ENCODE results near the gene SRMS.

The SRMS gene

DNA sequence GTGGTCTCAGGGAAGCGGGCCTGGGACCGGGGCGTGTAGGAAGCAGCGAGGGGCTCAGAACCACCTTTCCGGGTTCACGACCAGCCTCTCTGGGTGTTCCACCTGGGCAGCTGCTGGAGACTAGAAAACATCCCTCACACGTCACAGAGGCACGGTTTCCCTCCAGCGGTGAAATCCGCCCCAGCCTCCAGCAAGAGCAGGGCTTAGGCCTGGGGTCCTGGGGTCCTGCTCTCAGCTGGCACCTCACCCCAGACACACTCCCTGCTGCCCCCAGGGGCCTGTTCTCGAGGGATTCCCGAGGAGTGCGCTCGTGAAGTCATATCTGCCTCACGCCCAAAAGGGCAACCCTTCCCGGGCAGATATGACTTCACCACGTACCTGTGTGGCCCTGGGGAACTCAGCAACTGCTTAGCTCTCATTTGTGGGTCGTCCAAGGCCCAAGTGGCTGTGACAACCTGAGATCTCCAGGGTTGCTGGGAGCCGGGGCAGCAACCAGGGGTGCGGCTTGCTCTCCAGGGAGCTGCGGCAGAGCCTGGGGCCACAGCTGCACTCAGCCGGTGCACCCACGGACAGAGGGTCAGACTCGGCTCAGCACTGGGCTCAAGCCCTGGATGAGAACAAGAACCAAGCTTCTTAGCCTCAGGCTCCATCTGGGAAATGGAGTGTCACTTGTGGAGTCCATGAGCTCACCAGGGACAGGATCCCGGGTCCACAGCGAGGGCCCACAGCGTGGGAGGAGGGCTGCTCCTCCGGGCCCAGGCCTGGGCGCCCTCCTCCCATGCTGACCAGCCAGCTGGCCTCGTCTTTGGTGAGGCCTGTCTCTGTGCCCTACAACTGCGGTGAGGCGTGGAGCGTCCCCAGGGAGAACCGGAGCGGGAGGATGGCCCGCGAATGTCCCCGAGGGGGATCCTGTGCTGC, 7.1 kb upstream of the SRMS start:
- Histone ChIP-seq H3K9me2 (replicated peaks; ENCODE audit: insufficient read depth, low read length) (no peaks in the 10 kb centered on the region), H3K4me2 (ENCODE audit: low read depth, low read length) (no peak overlapping the region), H3F3A (ENCODE audit: insufficient read depth, low read length) (no peaks in the 10 kb centered on the region), H3K36me3 (replicated peaks; ENCODE audit: insufficient read depth, low read length) (no peaks in the 10 kb centered on the region), H3K4me3 (ENCODE audit: low read length) (no peak overlapping the region), H4K20me1 (ENCODE audit: insufficient read depth, low read length) (no peaks in the 10 kb centered on the region), H3K4me1 (ENCODE audit: low read length) (no peaks in the 10 kb centered on the region), H3K27ac (ENCODE audit: low read length) (no peak overlapping the region), H3K27me3 (replicated peaks; ENCODE audit: insufficient read depth, low read length) (peaks cover 67% of the 10 kb centered on the region), H2AFZ (ENCODE audit: low read length) (no peak overlapping the region), H3K9me3 (replicated peaks; ENCODE audit: insufficient read depth, low read length) (no peaks in the 10 kb centered on the region), H3K9ac (ENCODE audit: low read length) (no peak overlapping the region), H3K79me2 (ENCODE audit: low read length) (no peaks in the 10 kb centered on the region)
- TF ChIP-seq EZH2phosphoT487 (IDR thresholded peaks at IDR 0.05; ENCODE audit: low read length): no peak
- no peak for TF ChIP-seq EZH2 (optimal IDR thresholded peaks at IDR 0.05; ENCODE audit: low read depth, low read length)
- TF ChIP-seq, protein P1, sequence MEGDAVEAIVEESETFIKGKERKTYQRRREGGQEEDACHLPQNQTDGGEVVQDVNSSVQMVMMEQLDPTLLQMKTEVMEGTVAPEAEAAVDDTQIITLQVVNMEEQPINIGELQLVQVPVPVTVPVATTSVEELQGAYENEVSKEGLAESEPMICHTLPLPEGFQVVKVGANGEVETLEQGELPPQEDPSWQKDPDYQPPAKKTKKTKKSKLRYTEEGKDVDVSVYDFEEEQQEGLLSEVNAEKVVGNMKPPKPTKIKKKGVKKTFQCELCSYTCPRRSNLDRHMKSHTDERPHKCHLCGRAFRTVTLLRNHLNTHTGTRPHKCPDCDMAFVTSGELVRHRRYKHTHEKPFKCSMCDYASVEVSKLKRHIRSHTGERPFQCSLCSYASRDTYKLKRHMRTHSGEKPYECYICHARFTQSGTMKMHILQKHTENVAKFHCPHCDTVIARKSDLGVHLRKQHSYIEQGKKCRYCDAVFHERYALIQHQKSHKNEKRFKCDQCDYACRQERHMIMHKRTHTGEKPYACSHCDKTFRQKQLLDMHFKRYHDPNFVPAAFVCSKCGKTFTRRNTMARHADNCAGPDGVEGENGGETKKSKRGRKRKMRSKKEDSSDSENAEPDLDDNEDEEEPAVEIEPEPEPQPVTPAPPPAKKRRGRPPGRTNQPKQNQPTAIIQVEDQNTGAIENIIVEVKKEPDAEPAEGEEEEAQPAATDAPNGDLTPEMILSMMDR (IDR thresholded peaks at IDR 0.05; ENCODE audit: low read length): no peak
- DNase-seq: no peak

DNA sequence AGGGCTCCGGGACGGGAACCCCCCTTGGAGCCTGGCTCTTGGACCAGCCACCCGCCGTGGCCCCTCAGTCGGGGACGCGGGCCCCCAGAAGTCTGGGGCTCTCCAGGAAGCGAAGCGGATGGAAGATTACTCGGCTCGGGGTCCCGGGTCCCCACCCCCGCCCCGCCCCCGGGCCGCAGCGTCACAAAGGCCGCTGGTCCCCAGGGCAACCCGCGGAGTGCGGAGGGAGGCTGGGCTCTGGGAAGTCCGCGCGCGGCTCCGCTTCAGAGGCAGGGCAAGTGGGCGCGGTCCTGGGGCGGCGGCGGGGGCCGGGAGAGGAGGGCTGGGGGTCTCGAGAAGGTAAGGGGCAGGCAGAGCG, 6.4 kb upstream of the SRMS start, which contains the start of gene FNDC11:
FNDC11 (plus strand) TSS at position 227 of the 358 bp plus-strand sequence. CDS start 1,505 bp downstream, outside the sequence.
- Histone ChIP-seq H3K9me3 (replicated peaks; ENCODE audit: insufficient read depth, low read length) (no peaks in the 10 kb centered on the region), H4K20me1 (ENCODE audit: insufficient read depth, low read length) (no peaks in the 10 kb centered on the region), H3K4me1 (ENCODE audit: low read length) (no peaks in the 10 kb centered on the region), H3K27me3 (replicated peaks; ENCODE audit: insufficient read depth, low read length) (peaks cover 72% of the 10 kb centered on the region), H3K27ac (ENCODE audit: low read length) (no peak within 1 kb of the TSS), H2AFZ (ENCODE audit: low read length) (no peak within 1 kb of the TSS), H3K9ac (ENCODE audit: low read length) (no peak within 1 kb of the TSS), H3K9me2 (replicated peaks; ENCODE audit: insufficient read depth, low read length) (no peaks in the 10 kb centered on the region), H3K4me3 (ENCODE audit: low read length) (no peak within 1 kb of the TSS), H3K4me2 (ENCODE audit: low read depth, low read length) (no peak within 1 kb of the TSS), H3K79me2 (ENCODE audit: low read length) (no peaks in the 10 kb centered on the region), H3F3A (ENCODE audit: insufficient read depth, low read length) (no peaks in the 10 kb centered on the region), H3K36me3 (replicated peaks; ENCODE audit: insufficient read depth, low read length) (no peaks in the 10 kb centered on the region)
- TF ChIP-seq EZH2 (optimal IDR thresholded peaks at IDR 0.05; ENCODE audit: low read depth, low read length): no peak
- no peak for DNase-seq

DNA sequence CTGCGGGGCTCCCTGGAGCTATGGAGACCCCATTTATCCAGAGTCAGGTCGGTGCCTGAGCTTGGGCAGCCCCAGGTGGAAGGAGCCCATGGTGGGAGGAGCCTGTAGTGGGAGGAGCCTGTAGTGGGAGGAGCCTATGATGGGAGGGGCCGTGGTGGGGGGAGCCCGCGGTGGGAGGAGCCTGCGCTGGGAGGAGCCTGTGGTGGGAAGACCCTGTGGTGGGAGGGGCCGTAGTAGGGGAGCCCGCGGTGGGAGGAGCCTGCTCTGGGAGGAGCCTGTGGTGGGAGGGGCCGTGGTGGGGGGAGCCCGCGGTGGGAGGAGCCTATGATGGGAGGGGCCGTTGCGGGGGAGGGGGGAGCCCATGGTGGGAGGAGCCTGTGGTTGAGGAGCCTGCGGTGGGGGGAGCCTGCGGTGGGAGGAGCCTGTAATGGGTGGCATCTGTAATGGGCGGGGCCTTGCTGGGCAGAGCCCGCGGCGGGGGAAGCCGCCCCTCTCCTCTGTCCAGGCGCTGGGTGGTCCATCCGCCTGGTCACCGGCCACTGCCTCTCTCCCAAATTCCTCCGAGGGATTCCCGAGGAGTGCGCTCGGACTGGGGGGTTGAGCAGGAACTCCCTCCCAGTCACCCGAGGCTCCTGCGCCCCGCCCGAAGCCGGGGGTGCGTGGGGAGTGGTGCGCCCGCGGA, 5.8 kb upstream of the SRMS start:
- no peak overlapping the region for H2AFZ ChIP-seq (ENCODE audit: low read length)

More for the DNA sequence above, 5.8 kb upstream of the SRMS start:
- DNase-seq: no peak
- Histone ChIP-seq H3K4me3 (ENCODE audit: low read length) (no peak overlapping the region), H3K27ac (ENCODE audit: low read length) (no peak overlapping the region), H3K27me3 (replicated peaks; ENCODE audit: insufficient read depth, low read length) (peaks cover 77% of the 10 kb centered on the region), H3K9ac (ENCODE audit: low read length) (no peak overlapping the region), H3F3A (ENCODE audit: insufficient read depth, low read length) (no peaks in the 10 kb centered on the region), H3K9me2 (replicated peaks; ENCODE audit: insufficient read depth, low read length) (no peaks in the 10 kb centered on the region), H3K9me3 (replicated peaks; ENCODE audit: insufficient read depth, low read length) (no peaks in the 10 kb centered on the region), H3K79me2 (ENCODE audit: low read length) (no peaks in the 10 kb centered on the region), H3K36me3 (replicated peaks; ENCODE audit: insufficient read depth, low read length) (no peaks in the 10 kb centered on the region), H3K4me1 (ENCODE audit: low read length) (no peaks in the 10 kb centered on the region), H3K4me2 (ENCODE audit: low read depth, low read length) (no peak overlapping the region), H4K20me1 (ENCODE audit: insufficient read depth, low read length) (no peaks in the 10 kb centered on the region)
- TF ChIP-seq EZH2 (optimal IDR thresholded peaks at IDR 0.05; ENCODE audit: low read depth, low read length) (no peak), EZH2phosphoT487 (IDR thresholded peaks at IDR 0.05; ENCODE audit: low read length) (no peak)
- TF ChIP-seq, protein P1 (IDR thresholded peaks at IDR 0.05; ENCODE audit: low read length): no peak

Data from MM.1S (cell line).